ENCODE measurements around the gene SPRY2. TPM values are rescaled to one million over a fixed set of nuclear protein-coding genes. Genes with fewer than 3 reads are reported as not detected.

Gene SPRY2
- total RNA-seq, 2 experiments from 2014 or later, result 0.26 to 0.44 TPM

DNA sequence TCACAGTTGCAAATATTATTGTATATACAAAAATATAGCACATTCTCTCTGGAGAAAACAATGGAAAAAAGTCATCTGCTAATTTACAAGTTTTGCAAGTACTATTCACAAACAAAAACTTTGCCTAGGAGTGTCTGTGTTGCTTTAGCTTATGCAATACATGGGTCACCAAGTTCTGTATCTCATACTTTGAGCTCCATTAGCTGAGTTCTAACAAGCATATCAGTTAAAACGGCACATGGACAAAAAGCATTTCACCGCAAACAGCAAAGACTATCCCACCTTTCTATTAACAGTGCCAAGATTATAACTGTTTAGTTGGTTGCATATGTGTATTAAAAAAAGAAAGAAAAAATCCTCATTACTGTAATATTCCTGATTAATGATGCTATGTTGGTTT, 4.6 kb downstream of the SPRY2 start:
- Mint-ChIP-seq H3K9me3 (no peaks in the 10 kb centered on the region), H3K36me3 (ENCODE audit: low read depth) (no peaks in the 10 kb centered on the region), H3K27ac (no peak overlapping the region), H3K27me3 (ENCODE audit: low read depth) (peaks cover 18% of the 10 kb centered on the region), H3K4me1 (ENCODE audit: low read depth) (peaks cover 3% of the 10 kb centered on the region), H3K4me3 (no peak overlapping the region)
- intact Hi-C loops (cut with micrococcal nuclease), result no loop called here
- no peak for DNase-seq
- CTCF ChIA-PET, result no interaction called here

DNA sequence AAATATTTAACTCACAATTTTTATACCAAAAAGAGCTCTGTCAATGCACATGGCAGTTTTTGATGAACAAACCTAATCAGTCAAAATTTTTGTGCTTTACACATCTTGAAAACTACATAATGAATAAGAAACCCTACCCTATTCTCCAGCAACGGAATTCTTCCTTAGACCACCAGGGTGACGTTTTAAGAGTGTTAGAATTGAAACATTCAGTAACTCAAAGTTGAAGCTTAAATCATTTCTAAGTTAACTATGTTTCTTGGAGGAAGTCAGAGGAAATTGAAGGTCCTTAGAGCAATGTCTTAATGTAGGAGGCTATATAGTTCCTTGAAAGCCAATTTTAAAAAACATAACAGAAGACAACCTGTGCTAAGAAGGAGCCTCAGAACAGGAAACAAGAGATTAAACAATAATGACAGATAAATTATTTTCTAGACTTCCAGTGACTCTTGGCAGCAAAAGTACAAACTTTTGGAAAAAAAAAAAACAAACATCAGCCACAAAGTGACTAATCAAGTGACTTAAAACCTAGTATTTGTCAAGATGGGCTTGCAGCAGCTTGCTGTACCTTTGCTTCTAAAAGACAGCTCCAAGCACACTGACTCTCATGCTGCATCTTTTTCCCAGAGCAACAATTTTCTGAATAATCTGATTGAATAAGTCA, 6.2 kb downstream of the SPRY2 start:
- Mint-ChIP-seq H3K27me3 (ENCODE audit: low read depth) (peaks cover 14% of the 10 kb centered on the region), H3K27ac (no peak overlapping the region), H3K9me3 (no peaks in the 10 kb centered on the region), H3K4me3 (no peak overlapping the region), H3K4me1 (ENCODE audit: low read depth) (no peaks in the 10 kb centered on the region), H3K36me3 (ENCODE audit: low read depth) (no peaks in the 10 kb centered on the region)
- intact Hi-C loops (cut with micrococcal nuclease), result no loop called here
- CTCF ChIA-PET, result interaction anchor here (2.0 kb wide), 1 partner anchor 8 kb away, joined by 6 read pairs; no protein-coding TSS in a partner anchor
- no peak for DNase-seq

DNA sequence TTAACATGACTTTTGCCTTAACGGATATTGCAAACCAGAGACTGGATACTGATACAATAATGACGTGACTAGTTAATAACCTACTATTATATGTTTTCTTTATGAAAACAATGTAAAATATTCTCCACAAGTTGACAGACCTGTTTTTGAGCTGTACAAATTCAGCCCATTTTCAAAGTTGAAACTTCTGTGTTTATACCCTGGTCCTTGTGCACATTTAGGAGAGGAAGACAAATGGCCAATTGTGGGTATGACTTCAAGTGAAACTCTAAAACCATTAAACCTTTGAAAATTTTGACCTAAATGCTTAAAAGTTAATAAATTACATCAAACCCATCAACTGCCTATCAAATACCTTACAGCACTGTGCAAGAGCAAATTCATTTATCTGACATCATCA, 8.9 kb downstream of the SPRY2 start:
- CTCF ChIA-PET, result no interaction called here
- H3K36me3 Mint-ChIP-seq (ENCODE audit: low read depth), result no peaks in the 10 kb centered on the region
- no peak overlapping the region for H3K27ac Mint-ChIP-seq
- H3K9me3 Mint-ChIP-seq, result no peaks in the 10 kb centered on the region
- H3K4me3 Mint-ChIP-seq, result no peak overlapping the region
- DNase-seq, result no peak
- intact Hi-C loops (cut with micrococcal nuclease), result no loop called here
- peaks cover 5% of the 10 kb centered on the region for H3K27me3 Mint-ChIP-seq (ENCODE audit: low read depth)
- no peaks in the 10 kb centered on the region for H3K4me1 Mint-ChIP-seq (ENCODE audit: low read depth)

DNA sequence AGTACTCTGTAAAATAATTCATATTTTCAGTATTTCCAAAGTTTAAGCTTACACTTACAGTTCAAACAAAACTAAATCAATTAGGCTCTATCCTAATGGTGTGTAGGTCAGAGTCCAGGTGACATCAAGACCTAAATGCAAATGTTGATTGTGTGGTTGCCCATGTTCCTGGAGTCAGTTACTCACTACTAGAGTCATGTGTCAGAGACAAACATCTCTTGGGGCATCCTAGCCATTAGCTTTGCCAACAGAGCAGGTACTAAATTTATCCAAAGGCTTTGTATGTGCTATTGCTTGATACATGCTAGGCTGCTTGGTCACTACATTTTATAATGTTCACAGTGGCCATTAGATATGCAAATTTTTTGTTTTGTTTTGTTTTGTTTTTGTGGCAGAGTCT, 11.7 kb downstream of the SPRY2 start:
- no peaks in the 10 kb centered on the region for H3K4me1 Mint-ChIP-seq (ENCODE audit: low read depth)
- CTCF ChIA-PET, result no interaction called here
- no peaks in the 10 kb centered on the region for H3K9me3 Mint-ChIP-seq
- no peaks in the 10 kb centered on the region for H3K36me3 Mint-ChIP-seq (ENCODE audit: low read depth)
- intact Hi-C loops (cut with micrococcal nuclease), result no loop called here
- H3K4me3 Mint-ChIP-seq, result no peak overlapping the region
- no peaks in the 10 kb centered on the region for H3K27me3 Mint-ChIP-seq (ENCODE audit: low read depth)
- no peak for DNase-seq
- H3K27ac Mint-ChIP-seq, result no peak overlapping the region

DNA sequence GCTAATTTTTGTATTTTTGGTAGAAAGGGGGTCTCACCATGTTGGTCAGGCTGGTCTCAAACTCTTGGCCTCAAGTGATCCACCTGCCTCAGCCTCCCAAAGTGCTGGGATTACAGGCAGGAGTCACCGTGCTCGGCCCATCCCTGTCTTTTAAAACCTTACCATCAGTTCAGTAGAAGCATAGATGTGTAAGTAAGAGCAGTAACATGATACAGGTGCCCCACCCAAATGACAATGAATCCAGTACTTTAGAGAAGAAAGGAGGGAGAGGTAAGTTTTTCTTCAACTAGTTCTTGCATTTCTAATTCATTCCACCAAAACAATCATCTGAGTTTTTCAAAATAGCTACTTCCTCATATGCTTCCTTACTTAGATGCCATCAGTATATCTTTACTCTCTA, 21.9 kb downstream of the SPRY2 start:
- CTCF ChIA-PET, result interaction anchor here (0.6 kb wide), 1 partner anchor 88 kb away, joined by 3 read pairs; no protein-coding TSS in a partner anchor
- H3K36me3 Mint-ChIP-seq (ENCODE audit: low read depth), result no peaks in the 10 kb centered on the region
- H3K27me3 Mint-ChIP-seq (ENCODE audit: low read depth), result peaks cover 2% of the 10 kb centered on the region

DNA sequence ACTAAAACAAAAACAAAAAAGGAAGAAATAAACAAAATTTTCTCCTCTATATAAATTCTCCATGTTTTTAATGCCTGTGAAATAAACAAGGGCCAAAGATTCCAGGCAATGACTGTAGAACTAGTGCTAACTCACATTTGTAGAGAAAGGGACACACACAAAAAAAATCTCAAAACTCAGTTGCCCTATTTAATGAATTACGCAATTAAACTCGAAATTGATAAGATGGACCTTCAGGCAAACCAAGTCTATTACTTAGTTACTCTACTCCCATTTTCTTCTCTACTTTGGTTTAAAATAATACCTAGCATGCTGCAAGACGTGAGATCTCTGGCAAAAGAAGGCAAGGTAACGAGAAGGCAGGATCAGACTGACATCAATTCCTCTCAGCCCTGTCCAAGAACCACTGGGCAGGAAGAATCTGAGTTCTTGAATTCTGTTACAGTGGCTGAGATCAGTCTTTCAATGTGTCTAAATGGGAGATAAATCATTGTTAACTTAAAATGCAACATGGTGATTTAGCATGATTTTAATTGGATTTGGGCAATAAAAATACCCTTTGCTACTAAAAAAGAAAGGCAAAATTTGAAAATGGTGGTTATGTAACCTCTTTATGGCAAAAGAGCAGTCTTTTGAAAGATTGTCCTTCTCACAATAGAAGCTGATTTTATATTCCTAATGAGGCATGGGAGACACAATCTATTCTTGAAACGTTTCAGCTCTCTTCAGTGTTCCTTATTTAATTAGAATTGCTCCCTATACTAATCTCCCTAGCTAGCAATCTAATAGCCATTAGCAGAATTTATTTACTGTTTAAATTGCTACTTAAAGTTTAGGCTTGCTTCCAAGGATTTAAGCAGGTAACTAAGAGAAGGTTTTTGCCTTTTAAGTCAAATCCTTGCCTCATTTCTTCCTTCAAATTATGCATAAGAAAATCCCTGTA, 25.9 kb downstream of the SPRY2 start:
- DNase-seq, result no peak
- Mint-ChIP-seq H3K9me3 (no peaks in the 10 kb centered on the region), H3K27me3 (ENCODE audit: low read depth) (peaks cover 2% of the 10 kb centered on the region), H3K4me1 (ENCODE audit: low read depth) (no peaks in the 10 kb centered on the region), H3K4me3 (no peak overlapping the region), H3K27ac (no peak overlapping the region), H3K36me3 (ENCODE audit: low read depth) (no peaks in the 10 kb centered on the region)
- intact Hi-C loops (cut with micrococcal nuclease), result no loop called here
- CTCF ChIA-PET, result no interaction called here

More for the DNA sequence above, 21.9 kb downstream of the SPRY2 start:
- no peaks in the 10 kb centered on the region for H3K4me1 Mint-ChIP-seq (ENCODE audit: low read depth)
- intact Hi-C loops (cut with micrococcal nuclease), result no loop called here
- no peak overlapping the region for H3K4me3 Mint-ChIP-seq
- no peaks in the 10 kb centered on the region for H3K9me3 Mint-ChIP-seq
- H3K27ac Mint-ChIP-seq, result no peak overlapping the region
- no peak for DNase-seq

DNA sequence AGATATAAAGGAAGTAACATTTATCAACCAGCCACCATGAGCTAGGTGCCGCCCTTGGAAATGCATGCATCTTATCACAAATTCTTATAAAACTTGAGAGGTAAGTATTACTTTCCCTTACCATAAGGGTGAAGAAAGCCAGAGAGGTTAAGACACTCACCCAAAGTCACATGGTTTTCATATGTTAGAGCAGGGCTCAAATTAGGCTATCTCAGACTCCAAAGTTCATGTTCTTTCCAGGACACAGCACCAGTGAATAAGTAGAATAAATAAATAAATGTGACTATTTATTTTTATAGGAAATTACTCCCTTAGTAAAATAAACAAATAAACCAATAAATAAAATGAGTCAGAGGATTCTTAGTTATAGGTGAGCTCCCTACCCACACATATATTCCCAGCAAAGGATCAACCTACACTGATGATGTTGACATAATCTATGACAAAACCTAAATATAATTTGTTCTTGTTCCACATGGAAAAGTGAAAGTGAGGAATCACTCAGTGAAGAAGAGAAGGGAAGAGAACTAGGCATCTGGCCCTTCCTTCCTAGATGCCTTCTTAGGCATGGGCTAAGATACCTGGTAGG, 27.2 kb downstream of the SPRY2 start:
- DNase-seq, result no peak
- H3K9me3 Mint-ChIP-seq, result no peaks in the 10 kb centered on the region
- no peak overlapping the region for H3K4me3 Mint-ChIP-seq
- intact Hi-C loops (cut with micrococcal nuclease), result no loop called here
- H3K27ac Mint-ChIP-seq, result no peak overlapping the region
- no peaks in the 10 kb centered on the region for H3K4me1 Mint-ChIP-seq (ENCODE audit: low read depth)
- no peaks in the 10 kb centered on the region for H3K36me3 Mint-ChIP-seq (ENCODE audit: low read depth)
- H3K27me3 Mint-ChIP-seq (ENCODE audit: low read depth), result peaks cover 2% of the 10 kb centered on the region
- CTCF ChIA-PET, result no interaction called here

DNA sequence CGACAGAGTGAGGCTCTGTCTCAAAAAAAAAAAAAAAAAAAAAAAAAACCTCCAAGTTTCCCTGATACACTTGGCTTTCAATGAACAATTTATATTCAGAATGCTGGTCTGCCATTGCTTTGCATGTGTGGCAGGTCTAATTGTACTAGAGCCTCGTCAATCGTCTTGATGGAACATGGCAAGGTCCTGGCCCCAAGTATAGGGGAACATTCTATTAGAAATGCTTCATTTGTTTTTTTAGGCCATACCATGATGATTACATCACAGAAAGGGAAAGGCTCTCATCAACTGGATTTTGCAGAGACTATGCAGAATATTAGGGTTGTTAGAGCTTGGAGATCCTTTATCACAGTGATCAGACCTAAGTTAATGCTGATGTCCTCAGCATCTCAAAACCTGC, 28.0 kb downstream of the SPRY2 start:
- CTCF ChIA-PET, result no interaction called here
- Mint-ChIP-seq H3K4me3 (no peak overlapping the region), H3K4me1 (ENCODE audit: low read depth) (no peaks in the 10 kb centered on the region), H3K27me3 (ENCODE audit: low read depth) (no peaks in the 10 kb centered on the region), H3K36me3 (ENCODE audit: low read depth) (no peaks in the 10 kb centered on the region), H3K27ac (no peak overlapping the region), H3K9me3 (no peaks in the 10 kb centered on the region)
- no peak for DNase-seq
- intact Hi-C loops (cut with micrococcal nuclease), result no loop called here

DNA sequence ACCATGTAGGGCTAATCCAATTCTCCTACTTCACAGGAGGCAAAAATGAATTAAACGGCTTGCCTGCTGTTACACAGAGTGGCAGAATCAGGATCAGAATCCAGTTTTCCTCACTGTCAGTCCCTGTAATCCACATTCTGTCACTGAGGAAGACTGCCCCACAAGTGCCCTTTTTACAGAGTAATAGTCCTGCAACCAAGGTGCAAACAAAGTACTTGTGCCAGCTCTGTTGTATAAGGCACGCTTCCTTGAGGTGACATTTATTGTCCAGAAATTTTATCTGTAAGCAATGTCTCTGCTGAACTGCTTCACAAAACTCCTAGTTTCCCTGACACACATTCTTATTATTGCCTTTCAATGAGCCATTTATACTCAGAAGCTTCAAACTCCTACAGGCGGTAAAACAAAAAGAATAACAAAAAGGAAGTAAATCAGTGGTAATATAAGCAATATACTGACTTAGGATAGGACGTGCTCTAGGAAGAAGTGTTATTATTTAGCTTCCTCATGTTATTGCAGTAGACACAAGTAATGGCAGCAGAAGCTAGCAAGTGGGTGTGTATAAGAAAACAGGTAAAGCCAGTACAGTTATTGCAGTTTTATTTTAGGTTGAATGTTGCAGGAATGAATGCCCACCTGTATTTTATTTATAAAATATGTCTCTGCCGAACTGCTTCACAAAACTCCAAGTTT, 28.8 kb downstream of the SPRY2 start:
- H3K4me1 Mint-ChIP-seq (ENCODE audit: low read depth), result no peaks in the 10 kb centered on the region
- CTCF ChIA-PET, result interaction anchor here (0.7 kb wide), 1 partner anchor 18 kb away, joined by 4 read pairs; no protein-coding TSS in a partner anchor
- intact Hi-C loops (cut with micrococcal nuclease), result no loop called here
- H3K36me3 Mint-ChIP-seq (ENCODE audit: low read depth), result no peaks in the 10 kb centered on the region
- H3K27ac Mint-ChIP-seq, result no peak overlapping the region
- no peaks in the 10 kb centered on the region for H3K27me3 Mint-ChIP-seq (ENCODE audit: low read depth)
- H3K9me3 Mint-ChIP-seq, result no peaks in the 10 kb centered on the region
- H3K4me3 Mint-ChIP-seq, result no peak overlapping the region
- no peak for DNase-seq

DNA sequence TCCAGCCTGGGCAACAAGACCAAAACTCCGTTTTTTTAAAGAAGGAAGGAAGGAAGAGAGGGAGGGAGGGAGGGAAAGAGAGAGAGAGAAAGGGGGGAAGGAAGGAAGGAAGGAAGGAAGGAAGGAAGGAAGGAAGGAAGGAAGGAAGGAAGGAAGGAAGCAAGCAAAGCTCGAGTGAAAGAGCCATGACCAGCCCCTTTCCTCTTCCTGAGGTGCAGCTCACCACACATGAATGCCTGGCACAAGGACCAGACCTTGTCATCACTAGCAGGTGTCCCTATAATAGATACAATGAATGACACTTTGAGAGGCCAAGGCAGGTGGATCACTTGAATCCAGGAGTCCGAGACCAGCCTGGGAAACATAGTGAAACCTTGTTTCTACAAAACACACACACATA, 31.0 kb downstream of the SPRY2 start:
- CTCF ChIA-PET, result interaction anchor here (0.7 kb wide), 1 partner anchor 35 kb away, joined by 3 read pairs; no protein-coding TSS in a partner anchor
- intact Hi-C loops (cut with micrococcal nuclease), result no loop called here
- Mint-ChIP-seq H3K36me3 (ENCODE audit: low read depth) (no peaks in the 10 kb centered on the region), H3K9me3 (no peaks in the 10 kb centered on the region), H3K4me1 (ENCODE audit: low read depth) (no peaks in the 10 kb centered on the region), H3K27me3 (ENCODE audit: low read depth) (no peaks in the 10 kb centered on the region), H3K27ac (no peak overlapping the region), H3K4me3 (no peak overlapping the region)
- DNase-seq, result no peak

DNA sequence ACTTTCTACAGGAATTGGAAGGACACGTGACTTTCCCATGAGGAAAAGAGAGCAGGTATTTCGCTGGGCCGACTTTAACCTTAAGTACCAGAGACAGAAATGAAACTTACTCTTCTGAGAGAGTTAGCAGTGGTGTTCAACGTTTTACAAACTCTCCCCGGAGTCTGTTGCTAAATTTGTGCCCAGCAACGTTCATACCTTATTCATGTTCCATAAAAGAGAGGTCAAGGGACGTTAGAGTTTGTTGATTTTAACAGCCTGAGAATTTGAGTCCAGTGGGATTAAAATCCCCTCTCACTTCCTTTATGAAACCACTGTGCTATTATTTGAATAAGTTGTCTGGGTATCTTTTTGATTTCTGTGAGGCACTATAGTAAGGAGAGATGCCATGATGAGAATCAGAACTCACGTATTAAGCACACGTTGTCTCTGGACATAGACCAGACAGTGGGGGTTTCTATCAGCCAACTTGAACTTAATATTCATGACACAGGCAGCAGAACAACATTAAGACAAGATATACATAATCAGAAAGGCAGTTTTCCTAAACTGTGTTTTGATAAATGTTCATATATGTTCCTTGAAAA, 33.4 kb downstream of the SPRY2 start:
- Mint-ChIP-seq H3K9me3 (no peaks in the 10 kb centered on the region), H3K4me1 (ENCODE audit: low read depth) (no peaks in the 10 kb centered on the region), H3K27me3 (ENCODE audit: low read depth) (peaks cover 4% of the 10 kb centered on the region), H3K27ac (no peak overlapping the region), H3K4me3 (no peak overlapping the region), H3K36me3 (ENCODE audit: low read depth) (no peaks in the 10 kb centered on the region)
- intact Hi-C loops (cut with micrococcal nuclease), result no loop called here
- CTCF ChIA-PET, result no interaction called here
- no peak for DNase-seq

Measured in activated naive CD4-positive, alpha-beta T cell treated with anti-CD3 and anti-CD28 coated beads for 36 hours (primary cell).